Stomach (tissue), 19 donors: ENCODE results near the gene WASL. TPM values are rescaled to one million over a fixed set of nuclear protein-coding genes. Genes with fewer than 3 reads are reported as not detected.

ENCODE experiments used
- DNase-seq, 2 donors: peaks; one replicate each; pipeline versions ENCODE4 v3.0.0 to v3.0.0-alpha.2; 2013 to 2019
- H3K27ac ChIP-seq, 5 donors: fragments of 200-600 bp in 4 of 5; sonication (generic) in 4 of 5; one replicate each; pipeline ENCODE4 v1.5.1; 2013 to 2019; ENCODE audit warnings: mild to moderate bottlenecking in 1 of 5, moderate library complexity in 1 of 5
- H3K27me3 ChIP-seq, 3 donors: fragments of 200-600 bp; sonication (generic); one replicate each; pipeline ENCODE4 v1.5.1; 2017 to 2019; ENCODE audit warnings: mixed run types in 1 of 3
- H3K36me3 ChIP-seq, 4 donors: fragments of 200-600 bp; sonication (generic); 1 replicate in 3 of 4; 2 replicates in 1 of 4; pipeline ENCODE4 v1.5.1; 2016 to 2019
- H3K4me1 ChIP-seq, 4 donors: fragments of 200-600 bp; sonication (generic); one replicate each; pipeline ENCODE4 v1.5.1; 2016 to 2019
- H3K4me3 ChIP-seq, 4 donors: fragments of 200-600 bp; sonication (generic) in 3 of 4; one replicate each; pipeline ENCODE4 v1.5.1; 2016 to 2019; ENCODE audit warnings: mild to moderate bottlenecking in 1 of 4
- H3K9me3 ChIP-seq, 4 donors: fragments of 200-600 bp; sonication (generic); one replicate each; pipeline ENCODE4 v1.5.1; 2016 to 2019
- EP300 ChIP-seq: sonication (generic); formaldehyde crosslinking; IDR thresholded peaks from one replicate; pipeline ENCODE4 v1.6.1; 2017; ENCODE audit warnings: antibody characterized with exemption
- POLR2A ChIP-seq, 4 donors: fragments of 450-650 bp; IDR thresholded peaks; one replicate each; pipeline ENCODE4 v1.6.1; 2016; ENCODE audit warnings: antibody characterized with exemption in 4 of 4, control low read depth in 2 of 4, mild to moderate bottlenecking in 1 of 4, moderate library complexity in 1 of 4
- POLR2AphosphoS5 ChIP-seq, 3 donors: sonication (generic); formaldehyde crosslinking; IDR thresholded peaks; one replicate each; pipeline ENCODE4 v1.6.1; 2016; ENCODE audit warnings: antibody characterized with exemption in 3 of 3
- WGBS, 5 donors: extraction: QIAGEN DNeasy Blood & Tissue Kit in 3 of 5; methylation state at CpG; one replicate each; pipeline versions ENCODE4 v1.1.5 to v1.1.7; 2013 to 2018; 5-methylcytosine and 5-hydroxymethylcytosine counted together
- intact Hi-C: fragments of 100-400 bp; cut with DNase I; formaldehyde crosslinking; loops from one replicate; pipeline ENCODE4 v1.15.1; 2023; ENCODE audit warnings: low total_unique reads
- long read RNA-seq, 10 donors: transcript quantifications; one replicate each; lab custom pipeline, GENCODE V29; 2026
- polyA plus RNA-seq, 3 donors: library from polyadenylated mRNA; stranded (reverse); fragments of 200-250 nt; gene quantifications; one replicate each; pipeline ENCODE4 v1.2.3, GENCODE V29; 2013
- total RNA-seq, 5 donors: library from RNA; depleted of rRNA; stranded (reverse); fragments of >200 nt; gene quantifications; one replicate each; pipeline versions ENCODE4 v1.1.0 to v1.2.3, GENCODE V29; 2014 to 2016
- TF ChIP-seq, protein P1 (sequence below), 7 experiments: fragments of 450-650 bp in 4 of 7; fragments of 200-600 bp in 3 of 7; sonication (generic) in 3 of 7; IDR thresholded peaks; one replicate each; pipeline ENCODE4 v1.5.1; 2016 to 2019; ENCODE audit warnings: antibody characterized with exemption in 7 of 7, control low read depth in 2 of 7, mild to moderate bottlenecking in 1 of 7
- donor health status: healthy with polysubstance abuse.
- donor health status: Bipolar disorder and iron deficiency.
- donor health status: healthy.

The WASL gene
- 10 to 100 TPM in 4 of 5 donors, 1 to 10 TPM in 1; 9.0 to 56.7 (median 23.7) TPM for total RNA-seq
- polyA plus RNA-seq = 10 to 100 TPM; 12.2 to 33.5 (median 19.7) TPM
- long read RNA-seq, donor 1, full-length matches to known transcripts = 1 of 1 reads
- long read RNA-seq, donor 1, partial matches to known transcripts = 0 of 1 reads
- long read RNA-seq, donor 1, other reads (novel, unspliced or antisense) = 0 of 1 reads
- long read RNA-seq, donor 2, full-length matches to known transcripts = 3 of 3 reads
- long read RNA-seq, donor 2, partial matches to known transcripts = 0 of 3 reads
- long read RNA-seq, donor 2, other reads (novel, unspliced or antisense) = 0 of 3 reads
- long read RNA-seq, donor 3, partial matches to known transcripts = 7 of 7 reads
- long read RNA-seq, donor 3, other reads (novel, unspliced or antisense) = 0 of 7 reads
- long read RNA-seq, donor 4 = 0 reads
- long read RNA-seq, donor 5, full-length matches to known transcripts = 1 of 25 reads
- long read RNA-seq, donor 5, partial matches to known transcripts = 24 of 25 reads
- long read RNA-seq, donor 5, other reads (novel, unspliced or antisense) = 0 of 25 reads
- long read RNA-seq, donor 6, full-length matches to known transcripts = 3 of 32 reads
- long read RNA-seq, donor 6, partial matches to known transcripts = 29 of 32 reads
- long read RNA-seq, donor 6, other reads (novel, unspliced or antisense) = 0 of 32 reads
- long read RNA-seq, donor 7, partial matches to known transcripts = 12 of 12 reads
- long read RNA-seq, donor 7, other reads (novel, unspliced or antisense) = 0 of 12 reads
- long read RNA-seq, donor 8, full-length matches to known transcripts = 6 of 13 reads
- long read RNA-seq, donor 8, partial matches to known transcripts = 7 of 13 reads
- long read RNA-seq, donor 8, other reads (novel, unspliced or antisense) = 0 of 13 reads
- long read RNA-seq, donor 9, full-length matches to known transcripts = 1 of 8 reads
- long read RNA-seq, donor 9, partial matches to known transcripts = 7 of 8 reads
- long read RNA-seq, donor 9, other reads (novel, unspliced or antisense) = 0 of 8 reads
- long read RNA-seq, donor 10, full-length matches to known transcripts = 4 of 4 reads
- long read RNA-seq, donor 10, partial matches to known transcripts = 0 of 4 reads
- long read RNA-seq, donor 10, other reads (novel, unspliced or antisense) = 0 of 4 reads

DNA sequence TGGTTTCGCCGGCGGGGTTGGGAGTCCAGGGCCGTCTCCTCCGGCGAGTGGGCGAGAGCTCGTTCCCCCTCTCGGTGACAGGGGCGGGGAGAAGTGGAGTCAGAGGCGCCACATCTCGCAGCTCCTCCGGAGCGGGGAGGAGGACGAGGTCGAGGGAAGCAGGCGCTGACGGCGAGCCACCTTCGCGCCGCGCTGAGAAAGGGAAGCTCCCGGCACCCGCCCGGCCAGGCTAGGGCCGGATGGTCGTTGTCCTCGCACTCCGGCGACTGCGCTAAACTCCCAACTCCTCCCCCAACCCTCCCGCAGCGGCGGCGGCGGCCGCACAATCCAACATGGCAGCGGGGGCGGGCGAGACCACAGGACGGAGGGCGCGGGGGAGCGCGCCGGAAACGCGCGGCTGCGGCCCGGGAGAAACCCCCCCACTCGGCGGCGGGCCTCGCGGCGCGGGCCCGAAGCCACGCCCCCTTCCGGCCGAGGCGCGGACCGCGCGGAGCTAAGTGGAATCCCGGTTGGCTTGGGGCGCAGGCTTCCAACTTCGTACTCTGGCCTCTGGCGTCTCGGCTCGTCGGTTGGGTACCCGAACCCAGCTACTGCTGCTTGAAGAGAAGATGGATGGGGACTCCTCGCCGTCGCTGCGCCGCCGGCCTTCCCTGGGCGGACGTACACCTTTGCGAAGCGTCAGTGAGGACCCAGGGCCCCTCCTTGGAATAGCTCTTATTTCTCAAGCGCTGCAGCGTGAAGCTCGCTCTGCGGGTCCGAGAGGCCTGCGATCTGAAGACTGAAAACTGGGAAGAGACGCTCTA, at the start of gene WASL:
Gene WASL (minus strand): TSS at position 270 of the 803 bp plus-strand sequence. CDS start 269 bp downstream, at position 1.
- peak within 1 kb of the TSS; percentile 97 to 99 (median 98) for H3K27ac ChIP-seq
- no peaks in the 10 kb centered on the region for H3K27me3 ChIP-seq
- H3K9me3 ChIP-seq = no peaks in the 10 kb centered on the region
- peak; percentile 93 to 98 for DNase-seq
- H3K36me3 ChIP-seq = no peaks in the 10 kb centered on the region
- intact Hi-C loops = no loop called here
- H3K4me3 ChIP-seq = peak within 1 kb of the TSS; percentile 79 to 87 (median 85)
- TF ChIP-seq POLR2AphosphoS5 (IDR thresholded peaks at IDR 0.05) (peak; percentile 92 to 96 (median 94)), POLR2A (IDR thresholded peaks at IDR 0.05) (peak in 2 of 4 donors; percentile 57 to 83), EP300 (no peak)
- TF ChIP-seq, protein P1, sequence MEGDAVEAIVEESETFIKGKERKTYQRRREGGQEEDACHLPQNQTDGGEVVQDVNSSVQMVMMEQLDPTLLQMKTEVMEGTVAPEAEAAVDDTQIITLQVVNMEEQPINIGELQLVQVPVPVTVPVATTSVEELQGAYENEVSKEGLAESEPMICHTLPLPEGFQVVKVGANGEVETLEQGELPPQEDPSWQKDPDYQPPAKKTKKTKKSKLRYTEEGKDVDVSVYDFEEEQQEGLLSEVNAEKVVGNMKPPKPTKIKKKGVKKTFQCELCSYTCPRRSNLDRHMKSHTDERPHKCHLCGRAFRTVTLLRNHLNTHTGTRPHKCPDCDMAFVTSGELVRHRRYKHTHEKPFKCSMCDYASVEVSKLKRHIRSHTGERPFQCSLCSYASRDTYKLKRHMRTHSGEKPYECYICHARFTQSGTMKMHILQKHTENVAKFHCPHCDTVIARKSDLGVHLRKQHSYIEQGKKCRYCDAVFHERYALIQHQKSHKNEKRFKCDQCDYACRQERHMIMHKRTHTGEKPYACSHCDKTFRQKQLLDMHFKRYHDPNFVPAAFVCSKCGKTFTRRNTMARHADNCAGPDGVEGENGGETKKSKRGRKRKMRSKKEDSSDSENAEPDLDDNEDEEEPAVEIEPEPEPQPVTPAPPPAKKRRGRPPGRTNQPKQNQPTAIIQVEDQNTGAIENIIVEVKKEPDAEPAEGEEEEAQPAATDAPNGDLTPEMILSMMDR (IDR thresholded peaks at IDR 0.05) = peak in 4 of 7 experiments; percentile 15 to 50 (median 20)
- WGBS, 5 donors = 0 to 1% (median 0%) methylated on average over 27 to 93 of the region's 93 CpGs
- peaks cover 29 to 71% (median 51%) of the 10 kb centered on the region in 4 donors for H3K4me1 ChIP-seq

DNA sequence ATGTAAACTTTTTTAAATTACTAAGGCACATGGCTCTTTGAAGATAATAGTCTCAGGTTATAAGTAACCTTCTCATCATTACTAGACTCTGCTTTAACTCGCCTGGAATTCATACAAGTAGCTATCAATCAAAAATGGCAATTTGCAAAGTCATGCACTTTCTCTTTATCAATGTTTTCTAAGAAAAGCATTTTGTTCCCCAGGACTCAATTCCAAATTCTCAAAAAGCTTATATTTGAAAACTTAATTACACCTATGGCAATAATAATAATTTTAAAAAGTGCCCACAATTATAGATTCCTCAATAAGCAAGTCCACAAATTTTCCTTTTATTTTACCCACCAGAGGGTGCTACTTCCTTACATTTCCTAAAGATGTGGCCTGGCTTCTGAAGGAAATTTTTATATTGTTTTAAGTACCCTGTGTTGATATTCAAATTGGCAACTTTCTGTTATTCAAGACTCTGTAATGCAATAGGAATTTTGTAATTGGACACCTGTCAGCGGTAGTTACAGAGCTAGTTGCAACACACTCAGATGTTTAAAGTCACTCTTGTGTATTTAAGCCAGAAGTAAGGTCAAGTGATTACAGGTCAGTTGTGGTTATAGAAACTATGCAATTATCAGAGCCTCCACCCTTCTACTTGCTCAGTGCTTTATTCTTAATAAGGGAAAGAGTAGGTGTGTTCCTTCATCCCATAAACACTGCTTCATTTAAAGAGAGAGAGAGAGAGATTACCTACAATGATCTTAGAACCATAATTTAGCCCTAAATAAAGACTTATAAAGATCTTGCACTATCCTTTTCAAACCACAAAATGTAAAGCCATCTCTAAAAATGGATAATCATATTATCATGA, 49.1 kb upstream of the WASL start:
- peak in 2 of 3 donors; percentile 44 to 78 for TF ChIP-seq POLR2AphosphoS5 (IDR thresholded peaks at IDR 0.05)
- TF ChIP-seq EP300 = no peak
- TF ChIP-seq, protein P1 (IDR thresholded peaks at IDR 0.05) = peak in 4 of 7 experiments; percentile 43 to 71 (median 49)
- TF ChIP-seq POLR2A (IDR thresholded peaks at IDR 0.05) = no peak
- Histone ChIP-seq H3K27ac (peak overlapping the region in 4 of 5 donors; percentile 52 to 77 (median 61)), H3K36me3 (no peaks in the 10 kb centered on the region), H3K4me1 (peaks cover 0 to 10% (median 2%) of the 10 kb centered on the region in 4 donors), H3K9me3 (no peaks in the 10 kb centered on the region), H3K4me3 (peak overlapping the region in 2 of 4 donors; percentile 20 to 21), H3K27me3 (no peaks in the 10 kb centered on the region)
- 20 to 37% (median 32%) methylated on average over 2 of the region's 2 CpGs for WGBS, 5 donors
- peak in 1 of 2 donors; percentile 89 for DNase-seq
- intact Hi-C loops = loop anchor here (10.0 kb wide), 1 partner anchor 67 kb away; no protein-coding TSS in a partner anchor

DNA sequence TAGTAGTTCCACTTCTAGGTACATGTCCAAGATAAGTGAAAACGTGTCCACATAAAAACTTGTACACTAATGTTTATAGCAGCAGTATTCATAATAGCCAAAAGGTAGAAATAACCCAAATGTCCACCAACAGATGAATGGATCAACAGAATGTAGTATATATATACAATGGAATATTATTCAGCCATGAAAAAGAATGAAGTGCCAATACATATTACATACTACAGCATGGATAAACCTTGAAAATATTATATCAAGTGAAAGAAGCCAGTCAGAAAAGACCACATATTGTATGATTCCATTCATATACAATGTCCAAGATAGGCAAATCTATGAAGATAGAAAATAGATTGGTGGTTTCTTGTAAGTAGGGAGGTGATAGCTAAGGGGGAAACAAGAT, 47.8 kb upstream of the WASL start:
- Histone ChIP-seq H3K4me1 (peaks cover 0 to 10% (median 2%) of the 10 kb centered on the region in 4 donors), H3K36me3 (no peaks in the 10 kb centered on the region), H3K27ac (no peak overlapping the region), H3K27me3 (no peaks in the 10 kb centered on the region), H3K4me3 (no peak overlapping the region), H3K9me3 (no peaks in the 10 kb centered on the region)
- no peak for DNase-seq
- 45 to 76% (median 59%) methylated on average over 1 of the region's 1 CpG for WGBS, 5 donors
- intact Hi-C loops = loop anchor here (10.0 kb wide), 1 partner anchor 68 kb away; no protein-coding TSS in a partner anchor
- TF ChIP-seq, protein P1 (IDR thresholded peaks at IDR 0.05) = no peak
- TF ChIP-seq EP300 (no peak), POLR2AphosphoS5 (IDR thresholded peaks at IDR 0.05) (no peak), POLR2A (IDR thresholded peaks at IDR 0.05) (no peak)
